ENCODE results near the gene MYL10.
"Not testable (repeated sequence)": the region's sequence is repeated elsewhere in the genome, so short reads cannot be mapped to it uniquely, and the experiment has no call there.

MYL10 gene

DNA sequence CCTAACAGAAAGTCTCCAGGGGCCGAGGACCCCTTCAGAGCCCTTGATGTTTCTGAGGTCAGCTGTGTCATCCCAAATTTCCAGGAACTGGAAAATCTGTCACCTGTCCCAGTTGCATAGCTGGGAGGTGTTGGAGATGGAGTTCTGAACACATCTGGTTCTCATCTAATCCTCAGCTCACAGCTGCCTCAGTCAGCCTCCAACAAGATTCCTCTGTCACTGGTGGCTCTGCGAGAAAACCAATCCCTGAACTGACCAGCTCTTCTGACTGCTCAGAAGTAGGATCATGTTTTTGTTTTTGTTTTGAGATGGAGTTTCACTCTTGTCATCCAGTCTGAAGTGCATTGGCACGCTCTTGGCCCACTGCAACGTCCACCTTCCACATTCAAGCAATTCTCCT lies 37.6 kb upstream of the MYL10 start:
- peaks cover 8% of the 10 kb centered on the region for H3K9me3 Mint-ChIP-seq
- no peaks in the 10 kb centered on the region for H3K4me1 Mint-ChIP-seq
- no peak overlapping the region for H3K4me3 Mint-ChIP-seq
- H3K27ac Mint-ChIP-seq = no peak overlapping the region
- peaks cover 5% of the 10 kb centered on the region for H3K36me3 Mint-ChIP-seq
- peaks cover 9% of the 10 kb centered on the region for H3K27me3 Mint-ChIP-seq
- no peak for DNase-seq (ENCODE audit: low spot score in 2 of 2)
- no peak for ATAC-seq (ENCODE audit: low read depth)

DNA sequence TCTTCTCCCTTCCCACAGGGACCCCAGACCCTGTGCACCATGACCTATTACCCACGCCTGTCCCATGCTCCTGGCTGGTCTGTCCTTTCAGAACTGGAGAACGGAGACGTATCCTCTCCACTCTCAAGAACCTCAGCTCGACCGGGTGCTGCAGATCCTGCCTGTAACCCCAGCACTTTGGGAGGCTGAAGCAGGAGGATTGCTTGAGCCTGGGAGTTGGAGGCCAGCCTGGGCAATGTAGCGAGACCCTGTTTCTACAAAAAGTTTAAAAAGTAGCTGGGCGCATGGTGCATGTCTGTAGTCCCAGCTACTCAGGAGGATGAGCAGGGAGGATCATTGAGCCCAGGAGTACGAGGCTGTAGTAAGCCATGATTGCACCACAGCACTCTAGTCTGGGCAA lies 37.2 kb upstream of the MYL10 start:
- no peak for DNase-seq (ENCODE audit: low spot score in 2 of 2)
- no peak overlapping the region for H3K27ac Mint-ChIP-seq
- peaks cover 9% of the 10 kb centered on the region for H3K27me3 Mint-ChIP-seq
- peaks cover 5% of the 10 kb centered on the region for H3K36me3 Mint-ChIP-seq
- ATAC-seq (ENCODE audit: low read depth) = no peak
- H3K4me1 Mint-ChIP-seq = no peaks in the 10 kb centered on the region
- no peak overlapping the region for H3K4me3 Mint-ChIP-seq
- peaks cover 8% of the 10 kb centered on the region for H3K9me3 Mint-ChIP-seq

DNA sequence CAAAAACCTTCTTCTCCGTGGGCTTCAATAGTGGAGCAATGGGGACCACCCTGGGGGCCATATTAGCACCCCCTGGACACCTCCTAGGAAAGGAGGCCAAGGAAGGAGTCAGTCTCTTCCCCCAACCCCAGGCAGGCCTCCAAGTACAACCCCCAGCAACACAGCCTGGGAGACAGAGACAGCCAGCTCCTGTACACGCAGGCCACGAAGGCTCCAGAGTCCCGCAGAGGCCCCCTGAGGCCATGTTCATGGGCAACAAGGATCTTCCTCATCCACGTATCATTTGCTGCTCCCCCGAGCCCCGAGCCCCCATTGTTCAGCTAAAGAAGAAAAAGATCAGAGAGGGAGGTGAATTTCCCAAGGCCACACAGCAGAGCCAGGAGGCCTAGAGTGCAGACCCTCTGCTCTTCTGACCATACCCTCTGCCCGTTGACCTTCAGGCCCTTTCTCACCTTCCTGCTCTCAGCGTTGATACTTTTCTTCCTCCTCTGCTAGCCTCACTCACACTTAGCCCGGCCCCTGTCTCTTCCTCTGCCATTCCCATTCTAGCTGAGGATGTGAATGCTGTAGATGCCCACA lies 35.9 kb upstream of the MYL10 start:
- H3K27ac Mint-ChIP-seq = no peak overlapping the region

DNA sequence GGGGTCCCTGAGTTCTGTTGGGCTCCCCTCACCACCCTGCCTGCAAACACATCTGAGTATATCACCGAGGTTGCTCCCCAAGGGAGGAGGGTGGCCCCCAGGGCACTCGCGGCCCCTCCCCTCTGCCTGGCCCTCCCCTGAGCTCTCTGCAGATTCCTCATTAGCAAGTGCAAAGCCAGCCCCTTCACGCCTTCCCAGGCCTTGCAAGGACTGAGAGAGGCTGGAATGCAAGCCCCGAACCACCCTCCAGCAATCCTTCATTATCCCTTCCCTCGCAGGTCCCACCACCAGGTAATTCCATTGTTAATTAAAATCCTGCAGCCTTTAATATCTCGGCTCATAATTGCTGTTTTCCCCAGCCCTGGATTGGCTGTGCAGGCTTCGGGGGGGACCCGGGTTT lies 35.3 kb upstream of the MYL10 start:
- peaks cover 8% of the 10 kb centered on the region for H3K9me3 Mint-ChIP-seq
- H3K27me3 Mint-ChIP-seq = peaks cover 7% of the 10 kb centered on the region
- peaks cover 5% of the 10 kb centered on the region for H3K36me3 Mint-ChIP-seq
- ATAC-seq (ENCODE audit: low read depth) (no peak), DNase-seq (ENCODE audit: low spot score in 2 of 2) (no peak)
- no peaks in the 10 kb centered on the region for H3K4me1 Mint-ChIP-seq
- H3K4me3 Mint-ChIP-seq = no peak overlapping the region
- no peak overlapping the region for H3K27ac Mint-ChIP-seq

More for the DNA sequence above, 35.9 kb upstream of the MYL10 start:
- DNase-seq (ENCODE audit: low spot score in 2 of 2) (no peak), ATAC-seq (ENCODE audit: low read depth) (no peak)
- peaks cover 8% of the 10 kb centered on the region for H3K9me3 Mint-ChIP-seq
- H3K4me1 Mint-ChIP-seq = no peaks in the 10 kb centered on the region
- peaks cover 5% of the 10 kb centered on the region for H3K36me3 Mint-ChIP-seq
- H3K4me3 Mint-ChIP-seq = no peak overlapping the region
- H3K27me3 Mint-ChIP-seq = peaks cover 9% of the 10 kb centered on the region

DNA sequence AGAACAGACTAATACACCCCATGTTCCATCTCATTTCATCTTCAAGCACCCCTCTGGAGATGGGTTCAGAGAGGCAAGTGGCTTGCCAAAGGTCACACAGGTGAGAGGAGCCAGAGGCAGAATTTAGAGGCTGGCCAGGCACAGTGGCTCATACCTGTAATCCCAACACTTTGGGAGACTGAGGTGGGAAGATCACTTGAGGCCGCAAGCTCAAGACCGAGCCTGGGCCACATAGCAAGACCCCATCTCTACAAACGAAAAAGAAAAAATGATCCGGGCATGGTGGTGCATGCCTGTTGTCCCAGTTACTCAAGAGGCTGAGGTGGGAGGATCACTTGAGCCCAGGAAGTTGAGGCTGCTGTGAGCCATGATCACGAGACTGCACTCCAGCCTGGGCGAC lies 34.7 kb upstream of the MYL10 start:
- H3K27ac Mint-ChIP-seq = no peak overlapping the region
- ATAC-seq (ENCODE audit: low read depth) (no peak), DNase-seq (ENCODE audit: low spot score in 2 of 2) (no peak)
- peaks cover 7% of the 10 kb centered on the region for H3K27me3 Mint-ChIP-seq
- H3K4me1 Mint-ChIP-seq = no peaks in the 10 kb centered on the region
- peaks cover 5% of the 10 kb centered on the region for H3K36me3 Mint-ChIP-seq
- no peak overlapping the region for H3K4me3 Mint-ChIP-seq
- peaks cover 7% of the 10 kb centered on the region for H3K9me3 Mint-ChIP-seq

DNA sequence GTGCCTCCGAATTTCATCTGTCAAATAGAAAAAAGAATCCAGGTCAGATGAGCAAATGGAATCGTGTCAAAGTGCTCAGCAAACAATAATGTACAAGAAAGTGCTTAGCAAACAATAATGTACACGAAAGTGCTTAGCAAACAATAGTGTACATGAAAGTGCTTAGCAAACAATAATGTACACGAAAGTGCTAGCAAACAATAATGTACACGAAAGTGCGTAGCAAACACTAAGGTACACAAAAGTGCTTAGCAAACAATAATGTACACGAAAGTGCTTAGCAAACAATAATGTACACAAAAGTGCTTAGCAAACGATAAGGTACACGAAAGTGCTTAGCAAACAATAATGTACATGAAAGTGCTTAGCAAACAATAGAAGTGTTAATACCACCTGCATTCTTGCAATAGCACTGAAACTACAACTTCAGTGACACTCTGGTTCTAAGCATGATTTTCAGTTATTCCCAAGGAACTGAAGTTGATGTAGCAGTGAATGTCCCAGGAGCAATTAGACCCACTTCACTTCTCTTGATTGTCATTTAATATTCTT lies 33.4 kb upstream of the MYL10 start:
- no peak for ATAC-seq (ENCODE audit: low read depth)
- Mint-ChIP-seq H3K27me3 (peaks cover 4% of the 10 kb centered on the region), H3K36me3 (peaks cover 2% of the 10 kb centered on the region), H3K4me3 (no peak overlapping the region), H3K9me3 (peaks cover 6% of the 10 kb centered on the region), H3K4me1 (no peaks in the 10 kb centered on the region), H3K27ac (no peak overlapping the region)
- no peak for DNase-seq (ENCODE audit: low spot score in 2 of 2)

DNA sequence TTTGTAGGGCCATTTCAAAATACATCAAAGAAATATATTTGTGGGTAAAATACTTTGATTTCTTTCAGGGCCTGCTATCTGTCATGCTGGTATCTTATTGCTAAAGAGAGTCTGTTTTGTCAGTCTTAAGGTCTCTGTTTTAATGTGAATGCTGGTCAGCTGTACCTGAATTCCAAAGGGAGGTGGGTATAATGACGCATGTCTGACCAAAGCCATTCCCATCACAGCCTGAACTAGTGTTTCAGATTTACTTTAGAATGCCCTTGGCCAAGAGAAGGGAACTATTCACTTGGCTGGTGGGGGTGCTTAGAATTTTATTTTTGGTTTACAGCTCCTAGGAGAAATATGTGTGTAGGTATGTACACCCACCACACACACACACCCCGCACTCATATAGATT lies 30.6 kb upstream of the MYL10 start:
- Mint-ChIP-seq H3K27ac (no peak overlapping the region), H3K4me1 (no peaks in the 10 kb centered on the region), H3K4me3 (no peak overlapping the region), H3K9me3 (peaks cover 6% of the 10 kb centered on the region), H3K27me3 (peaks cover 12% of the 10 kb centered on the region), H3K36me3 (peaks cover 2% of the 10 kb centered on the region)
- DNase-seq (ENCODE audit: low spot score in 2 of 2) = no peak
- no peak for ATAC-seq (ENCODE audit: low read depth)

DNA sequence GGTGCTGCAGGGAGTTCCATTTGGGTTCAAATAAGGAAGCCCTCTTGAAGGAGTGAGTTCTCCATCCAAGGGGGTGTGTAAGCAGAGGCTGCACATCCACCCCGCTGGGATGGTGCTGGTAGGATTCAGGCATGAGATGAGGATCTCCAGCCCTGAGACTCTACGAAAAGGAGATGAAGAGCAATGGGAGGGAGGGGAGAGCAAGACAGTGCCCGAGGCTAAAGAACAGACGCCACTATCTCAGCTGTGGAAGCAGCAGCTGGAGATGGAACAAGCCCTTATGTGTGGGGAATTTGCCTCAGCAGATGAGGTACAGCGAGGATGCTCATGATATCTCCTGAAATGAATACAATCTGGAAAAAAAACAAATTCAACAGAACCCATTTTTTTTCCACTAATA lies 28.1 kb upstream of the MYL10 start:
- Mint-ChIP-seq H3K9me3 (peaks cover 2% of the 10 kb centered on the region), H3K4me3 (no peak overlapping the region), H3K4me1 (no peaks in the 10 kb centered on the region), H3K36me3 (no peaks in the 10 kb centered on the region), H3K27ac (no peak overlapping the region), H3K27me3 (peaks cover 12% of the 10 kb centered on the region)
- DNase-seq (ENCODE audit: low spot score in 2 of 2) (no peak), ATAC-seq (ENCODE audit: low read depth) (no peak)

DNA sequence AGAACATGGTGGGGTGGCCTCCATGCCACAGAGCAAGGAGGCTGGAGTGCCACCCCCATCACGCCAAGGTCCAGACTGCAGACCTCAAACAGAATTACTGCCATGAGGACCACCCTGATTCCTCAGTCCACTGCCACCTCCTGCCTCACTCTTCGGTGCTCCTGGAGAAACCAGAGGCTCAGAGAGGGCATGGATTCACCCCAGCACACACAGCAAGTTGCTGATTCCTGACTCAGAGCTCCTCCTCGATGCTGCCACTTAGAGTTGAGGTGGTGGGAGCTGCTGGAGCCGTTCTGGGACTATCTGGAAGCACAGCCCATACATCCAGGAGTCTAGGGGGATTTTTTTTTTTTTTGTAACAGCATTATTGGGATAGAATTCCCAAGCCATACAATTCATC lies 22.0 kb upstream of the MYL10 start:
- no peaks in the 10 kb centered on the region for H3K9me3 Mint-ChIP-seq
- no peak overlapping the region for H3K27ac Mint-ChIP-seq
- H3K27me3 Mint-ChIP-seq = peaks cover 13% of the 10 kb centered on the region
- no peaks in the 10 kb centered on the region for H3K4me1 Mint-ChIP-seq
- ATAC-seq (ENCODE audit: low read depth) = no peak
- no peak for DNase-seq (ENCODE audit: low spot score in 2 of 2)
- H3K4me3 Mint-ChIP-seq = no peak overlapping the region
- H3K36me3 Mint-ChIP-seq = no peaks in the 10 kb centered on the region

DNA sequence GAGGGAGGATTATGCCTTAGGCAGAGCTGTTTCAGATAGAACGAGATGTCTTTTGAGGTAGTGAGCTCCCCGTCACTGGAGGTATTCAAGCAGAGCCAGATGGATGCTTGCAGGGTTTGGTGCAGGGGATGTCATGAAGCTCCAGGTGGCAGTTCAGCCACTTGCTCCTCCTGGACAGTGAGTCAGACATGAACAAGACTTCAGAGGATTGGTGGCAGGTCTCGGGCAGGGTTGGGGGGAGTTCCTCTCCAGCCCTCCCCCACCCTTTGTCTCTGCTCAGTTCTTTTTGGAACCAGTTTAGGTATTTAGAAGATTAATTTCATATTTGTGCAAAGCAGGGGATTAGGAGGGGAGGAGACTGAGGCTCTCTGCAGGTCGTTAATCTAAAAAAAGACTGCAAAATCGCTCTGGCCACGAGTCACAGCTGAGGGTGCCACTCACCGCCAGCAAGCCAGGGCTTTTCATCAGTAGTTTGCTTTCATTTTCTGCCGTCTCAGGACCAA lies 21.5 kb upstream of the MYL10 start:
- ATAC-seq (ENCODE audit: low read depth) = no peak
- Mint-ChIP-seq H3K27me3 (peaks cover 13% of the 10 kb centered on the region), H3K4me3 (no peak overlapping the region), H3K27ac (no peak overlapping the region), H3K36me3 (no peaks in the 10 kb centered on the region), H3K4me1 (no peaks in the 10 kb centered on the region), H3K9me3 (no peaks in the 10 kb centered on the region)
- DNase-seq (ENCODE audit: low spot score in 2 of 2) = no peak

DNA sequence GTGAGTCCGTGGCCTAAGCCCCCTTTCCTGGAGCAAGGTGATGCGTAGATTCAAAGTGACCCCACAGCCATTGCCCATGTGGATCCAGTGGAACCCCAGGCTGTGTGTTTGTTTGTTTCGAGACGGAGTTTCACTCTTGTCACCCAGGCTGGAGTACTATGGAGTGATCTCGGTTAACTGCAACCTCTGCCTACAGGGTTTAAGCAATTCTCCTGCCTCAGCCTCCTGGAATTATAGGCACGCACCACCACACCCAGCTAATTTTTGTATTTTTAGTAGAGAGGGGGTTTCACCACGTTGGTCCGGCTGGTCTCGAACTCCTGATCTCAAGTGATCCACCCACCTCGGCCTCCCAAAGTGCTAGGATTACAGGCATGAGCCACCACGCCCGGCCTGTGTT lies 18.8 kb upstream of the MYL10 start:
- not testable (repeated sequence) for H3K27me3 Mint-ChIP-seq; H3K27ac Mint-ChIP-seq; DNase-seq (ENCODE audit: low spot score in 2 of 2); ATAC-seq (ENCODE audit: low read depth); H3K4me1 Mint-ChIP-seq; H3K4me3 Mint-ChIP-seq; H3K9me3 Mint-ChIP-seq; H3K36me3 Mint-ChIP-seq

DNA sequence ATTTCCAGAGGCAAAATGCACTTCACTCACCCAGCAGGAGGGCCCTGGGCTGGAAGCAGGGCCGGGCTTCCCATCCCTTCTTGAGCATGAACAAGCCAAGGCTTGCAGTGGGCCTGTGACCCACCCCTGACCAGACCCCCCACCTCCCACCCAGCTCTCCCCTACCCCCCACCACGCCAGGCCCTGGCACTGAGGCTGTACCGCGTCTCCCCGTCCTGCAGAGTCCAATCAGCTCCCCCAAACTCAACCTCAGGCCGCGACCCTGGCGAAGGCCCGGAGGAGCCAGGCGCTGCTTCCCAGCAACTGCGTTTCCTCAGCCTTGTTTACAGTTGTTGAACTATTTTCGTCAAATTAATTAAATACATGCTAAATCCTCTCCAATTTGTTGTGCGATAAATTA lies 16.9 kb upstream of the MYL10 start:
- no peak for DNase-seq (ENCODE audit: low spot score in 2 of 2)
- H3K4me3 Mint-ChIP-seq = no peak overlapping the region
- H3K27ac Mint-ChIP-seq = no peak overlapping the region
- no peaks in the 10 kb centered on the region for H3K4me1 Mint-ChIP-seq
- H3K9me3 Mint-ChIP-seq = no peaks in the 10 kb centered on the region
- ATAC-seq (ENCODE audit: low read depth) = no peak
- no peaks in the 10 kb centered on the region for H3K36me3 Mint-ChIP-seq
- H3K27me3 Mint-ChIP-seq = peaks cover 8% of the 10 kb centered on the region

DNA sequence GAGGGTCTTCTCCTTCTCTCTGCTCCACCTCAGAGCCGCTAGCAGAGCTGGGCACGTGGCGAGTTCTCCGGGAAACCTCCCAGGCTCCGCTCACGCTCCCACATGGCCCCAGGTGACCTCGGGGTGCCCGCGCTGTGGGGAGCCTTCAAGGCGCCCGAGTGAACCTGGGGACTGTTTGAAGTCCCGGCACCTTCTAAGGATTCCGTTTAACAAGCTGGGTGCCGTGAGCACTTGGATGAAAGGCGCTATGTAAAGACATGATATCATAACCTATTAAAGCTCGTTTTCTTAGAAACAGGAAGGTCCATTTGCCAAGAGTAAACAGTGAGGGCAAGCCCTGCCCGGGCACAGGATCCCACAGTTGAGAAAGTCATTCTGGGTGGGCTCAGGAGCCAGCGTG lies 15.8 kb upstream of the MYL10 start:
- Mint-ChIP-seq H3K36me3 (no peaks in the 10 kb centered on the region), H3K4me3 (no peak overlapping the region), H3K9me3 (no peaks in the 10 kb centered on the region), H3K27ac (no peak overlapping the region), H3K27me3 (peaks cover 5% of the 10 kb centered on the region), H3K4me1 (no peaks in the 10 kb centered on the region)
- no peak for ATAC-seq (ENCODE audit: low read depth)
- DNase-seq (ENCODE audit: low spot score in 2 of 2) = no peak

DNA sequence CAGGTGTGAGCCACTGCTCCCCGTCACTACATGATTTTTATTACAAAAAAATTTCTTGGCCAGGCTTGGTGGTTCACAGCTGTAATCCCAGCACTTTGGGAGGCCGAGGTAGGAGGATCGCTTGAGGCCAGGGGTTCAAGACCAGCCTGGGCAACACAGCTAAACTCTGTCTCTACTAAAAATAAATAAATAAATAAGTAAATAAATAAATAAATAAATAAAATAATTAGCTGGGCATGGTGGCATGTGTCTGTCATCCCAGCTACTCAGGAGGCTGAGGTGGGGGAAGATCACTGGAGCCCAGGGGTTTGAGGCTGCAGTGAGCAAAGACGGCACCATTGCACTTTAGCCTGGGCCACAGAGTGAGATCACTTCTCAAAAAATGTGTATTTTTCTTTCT lies 10.0 kb upstream of the MYL10 start:
- H3K27me3 Mint-ChIP-seq; H3K4me3 Mint-ChIP-seq; DNase-seq (ENCODE audit: low spot score in 2 of 2); ATAC-seq (ENCODE audit: low read depth); H3K36me3 Mint-ChIP-seq; H3K9me3 Mint-ChIP-seq; H3K4me1 Mint-ChIP-seq; H3K27ac Mint-ChIP-seq: not testable (repeated sequence)
